Right cardiac atrium (tissue), 5 donors: ENCODE measurements around the gene NYAP1. TPM values are rescaled to one million over a fixed set of nuclear protein-coding genes. Genes with fewer than 3 reads are reported as not detected.
"Not testable (repeated sequence)": the region's sequence is repeated elsewhere in the genome, so short reads cannot be mapped to it uniquely, and the experiment has no call there.

Experiments
- ATAC-seq, 2 donors: fragments of 200-7000 bp; cut with Tn5 transposase; one replicate each; pipeline versions ENCODE4 v1.8.0 to v1.9.1; 2020; ENCODE audit warnings: moderate library complexity in 2 of 2, mild to moderate bottlenecking in 1 of 2
- DNase-seq, 3 donors: peaks; one replicate each; pipeline ENCODE4 v3.0.0-alpha.2; 2020
- H3K27ac ChIP-seq: one replicate; pipeline ENCODE4 v1.5.1; 2013; ENCODE audit warnings: mild to moderate bottlenecking, low read length, control low read depth, moderate library complexity
- H3K27me3 ChIP-seq: one replicate; pipeline ENCODE4 v1.6.1; 2013; ENCODE audit not compliant: control insufficient read depth, insufficient read depth
- H3K4me1 ChIP-seq: one replicate; pipeline ENCODE4 v1.6.1; 2013; ENCODE audit warnings: low read length; ENCODE audit not compliant: control insufficient read depth, insufficient read depth
- H3K4me3 ChIP-seq: one replicate; pipeline ENCODE4 v1.5.1; 2013; ENCODE audit warnings: low read length, control low read depth
- H3K9me3 ChIP-seq: one replicate; pipeline ENCODE4 v1.6.1; 2013; ENCODE audit warnings: low read length; ENCODE audit not compliant: control insufficient read depth
- WGBS: extraction: QIAGEN DNeasy Blood & Tissue Kit; methylation state at CpG from one replicate; pipeline ENCODE4 v1.1.7; 2013; 5-methylcytosine and 5-hydroxymethylcytosine counted together
- intact Hi-C, 4 donors: fragments of 100-400 bp; cut with DNase I; formaldehyde crosslinking; loops; one replicate each; pipeline versions ENCODE4 v1.11.0 to v1.14.0; 2022 to 2023
- long read RNA-seq, 4 donors: library from polyadenylated mRNA; unstranded; transcript quantifications; one replicate each; pipeline ENCODE4 v2.0.0, GENCODE V29; 2020 to 2021
- polyA plus RNA-seq: library from polyadenylated mRNA; stranded (reverse); fragments of 200-250 nt; gene quantifications from one replicate; pipeline ENCODE4 v1.2.3, GENCODE V29; 2013
- total RNA-seq, 4 donors: library from RNA; stranded (reverse); fragmentation: NEBNext Ultra II Directional; extraction: Animal tissue kit (Norgen Biotek cat#: 25700); gene quantifications; one replicate each; pipeline ENCODE4 v1.2.1, GENCODE V29; 2021
- donor health status: healthy with polysubstance abuse.
- donor health status: DM: no; HTN: yes; CAD: no.
- donor health status: DM: no; HTN: no; CAD: no.
- donor health status: DM: no; HTN: yes; CAD: no; lungs with severe emphysema.
- donor health status: DM: yes; HTN: yes; CAD: no.

NYAP1 gene
- 1 to 10 TPM in 1 of 4 donors, under 1 TPM in 3; 0.39 to 1.1 (median 0.65) TPM for total RNA-seq
- 0.79 TPM for polyA plus RNA-seq
- long read RNA-seq, donor 1, result 0 reads
- long read RNA-seq, donor 2, result 0 reads
- long read RNA-seq, donor 3, result 0 reads
- long read RNA-seq, donor 4, partial matches to known transcripts, result 0 of 1 reads
- long read RNA-seq, donor 4, other reads (novel, unspliced or antisense), result 1 of 1 reads

DNA sequence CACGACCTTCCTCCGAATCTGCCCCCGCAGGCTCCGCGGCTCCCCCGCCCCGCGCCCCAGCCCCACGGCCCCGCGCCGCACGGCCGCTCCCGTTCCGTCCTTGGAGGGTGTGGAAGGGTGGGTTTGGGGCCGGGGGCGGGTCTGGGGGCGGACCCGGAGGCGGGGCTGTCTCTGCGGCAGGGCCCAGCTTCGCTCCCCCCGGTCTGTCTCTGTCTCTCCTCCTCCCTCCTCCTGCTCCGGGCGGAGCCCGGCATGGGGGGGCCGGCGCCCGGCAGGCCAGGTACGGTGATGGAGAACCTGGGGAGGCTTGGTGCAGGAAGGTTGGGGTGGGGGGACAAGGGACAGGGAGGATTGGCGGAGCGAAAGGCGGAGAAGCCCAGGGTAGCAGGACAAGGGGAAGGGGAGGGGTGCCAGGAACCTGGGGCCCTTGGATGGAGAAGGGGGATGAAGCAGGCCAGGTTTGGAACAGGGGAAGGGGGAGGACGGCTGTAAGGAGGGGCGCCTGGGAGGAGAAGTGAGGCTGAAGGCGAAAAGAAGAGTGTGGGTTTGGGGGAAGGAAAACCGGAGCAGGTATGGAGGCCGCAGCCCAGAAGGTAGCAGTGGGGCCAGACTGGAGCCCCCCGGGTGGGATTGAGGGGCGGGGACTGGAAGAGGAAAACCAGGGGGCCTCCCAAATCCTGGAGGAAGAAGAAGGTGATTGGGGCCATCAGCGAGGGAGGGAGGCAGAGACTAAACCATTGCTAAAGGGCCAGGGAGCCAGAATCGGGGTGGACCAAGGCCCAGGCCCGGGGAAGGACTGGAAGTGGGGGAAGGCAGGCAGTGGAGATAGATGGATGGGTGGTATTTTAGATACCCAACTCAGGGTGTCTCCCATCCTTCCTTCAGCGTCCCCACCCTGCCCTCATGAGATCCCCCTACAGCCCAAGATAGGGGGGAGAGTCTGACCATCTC, at the start of gene NYAP1:
Gene NYAP1, plus strand, starts transcription at position 206 of the 951 bp plus-strand sequence. CDS start 1,385 bp downstream, outside the sequence.
- peaks cover 3% of the 10 kb centered on the region for H3K4me1 ChIP-seq
- 20% methylated on average over 45 of the region's 45 CpGs for WGBS
- ATAC-seq (peak; percentile 38 to 68), DNase-seq (peak; percentile 55 to 87 (median 83))
- no peak within 1 kb of the TSS for H3K27ac ChIP-seq
- H3K4me3 ChIP-seq, result peak within 1 kb of the TSS; percentile 71
- H3K27me3 ChIP-seq, result no peaks in the 10 kb centered on the region
- no peaks in the 10 kb centered on the region for H3K9me3 ChIP-seq
- intact Hi-C loops, result loop anchor here in 1 of 4 donors (5.0 kb wide), 1 partner anchor 73 kb away; no protein-coding TSS in a partner anchor

- H3K27me3 ChIP-seq, result no peaks in the 10 kb centered on the region
- peaks cover 12% of the 10 kb centered on the region for H3K4me1 ChIP-seq
- H3K27ac ChIP-seq, result no peak overlapping the region
- H3K9me3 ChIP-seq, result no peaks in the 10 kb centered on the region
- intact Hi-C loops, result no loop called here
- H3K4me3 ChIP-seq, result no peak overlapping the region
- no peak for ATAC-seq
- no peak for DNase-seq
- WGBS, result 86% methylated on average over 22 of the region's 22 CpGs
These were observed 49.2 kb upstream of the NYAP1 start for GRCh38 chr7:100434297-100435144.

DNA sequence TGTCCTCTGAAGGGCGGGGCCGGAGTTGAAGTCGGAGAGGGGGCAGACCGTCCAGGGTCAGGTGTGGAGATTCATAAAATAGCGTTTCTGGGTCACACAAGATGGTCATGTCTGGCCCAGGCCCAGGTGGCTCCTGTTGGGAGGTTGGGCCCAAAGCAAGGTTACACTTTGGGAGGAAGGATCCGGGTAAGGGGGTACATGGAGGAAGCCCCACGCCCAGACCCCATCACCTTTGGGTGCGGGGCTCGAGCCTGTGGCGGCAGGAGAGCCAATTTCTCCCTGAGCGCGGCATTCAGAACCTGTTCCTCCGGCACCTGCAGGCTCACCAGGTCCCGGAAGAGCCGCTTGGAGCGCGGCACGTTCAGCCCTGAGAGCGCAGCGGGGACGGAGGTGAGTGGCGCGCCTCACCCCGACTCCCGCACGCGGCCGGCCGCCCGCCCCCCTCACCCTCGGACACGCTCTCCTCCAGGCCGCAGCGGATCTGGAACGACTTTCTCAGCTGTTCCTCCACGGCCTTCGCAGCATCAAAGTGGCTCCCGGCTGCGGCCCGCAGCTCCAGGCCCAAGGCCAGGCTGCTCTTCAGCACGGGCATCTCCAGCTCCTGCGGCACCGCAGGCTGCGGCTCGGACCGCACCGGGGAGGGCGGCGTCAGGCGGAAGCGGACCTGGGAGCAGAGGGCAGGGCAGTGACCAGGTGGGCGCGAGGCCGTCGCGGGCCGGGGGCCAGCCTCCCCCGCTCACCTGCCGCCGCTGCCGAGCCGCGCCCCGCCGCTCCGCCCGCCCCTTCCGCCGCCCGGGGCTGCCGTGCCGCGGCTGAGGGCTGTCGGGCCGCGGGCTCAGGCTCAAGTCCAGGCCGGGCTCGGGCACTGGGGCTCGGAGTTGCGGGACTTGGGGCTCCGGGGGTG, 48.1 kb upstream of the NYAP1 start:
- intact Hi-C loops, result no loop called here
- DNase-seq (peak; percentile 40 to 72 (median 71)), ATAC-seq (peak; percentile 15 to 37)
- no peaks in the 10 kb centered on the region for H3K9me3 ChIP-seq
- no peaks in the 10 kb centered on the region for H3K27me3 ChIP-seq
- 2% methylated on average over 81 of the region's 81 CpGs for WGBS
- peak overlapping the region; percentile 90 for H3K27ac ChIP-seq
- H3K4me1 ChIP-seq, result peaks cover 12% of the 10 kb centered on the region
- H3K4me3 ChIP-seq, result peak overlapping the region; percentile 93

GRCh38 chr7:100437150-100438100, 46.3 kb upstream of the NYAP1 start:
- Histone ChIP-seq H3K9me3 (no peaks in the 10 kb centered on the region), H3K4me1 (peaks cover 6% of the 10 kb centered on the region), H3K4me3 (no peak overlapping the region), H3K27ac (no peak overlapping the region), H3K27me3 (no peaks in the 10 kb centered on the region)
- peak in 1 of 3 donors; percentile 55 for DNase-seq
- intact Hi-C loops, result no loop called here
- ATAC-seq, result peak in 1 of 2 donors; percentile 2
- WGBS, result 91% methylated on average over 28 of the region's 28 CpGs

DNA sequence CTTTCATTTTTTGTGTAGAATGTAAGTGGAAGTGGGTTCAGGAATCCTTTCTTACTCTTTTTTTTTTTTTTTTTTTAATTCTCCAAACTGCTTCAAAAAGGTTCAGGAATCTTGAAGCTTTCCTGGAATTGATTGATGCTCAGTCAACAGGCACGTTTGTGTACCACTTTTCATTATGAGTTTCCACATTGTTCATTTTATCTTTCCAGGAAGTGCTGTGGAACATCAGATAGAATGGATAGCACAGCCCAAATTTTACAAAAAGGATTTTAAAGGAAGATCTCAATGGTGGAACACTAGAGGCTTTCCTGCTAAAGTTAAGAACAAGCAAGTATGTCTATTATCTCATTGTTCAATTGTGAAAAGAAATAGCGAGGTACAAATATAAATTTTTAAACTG, 45.6 kb upstream of the NYAP1 start:
- peaks cover 6% of the 10 kb centered on the region for H3K4me1 ChIP-seq
- H3K27ac ChIP-seq, result no peak overlapping the region
- H3K4me3 ChIP-seq, result no peak overlapping the region
- WGBS, result 46% methylated on average over 2 of the region's 2 CpGs
- no peaks in the 10 kb centered on the region for H3K27me3 ChIP-seq
- no peak for ATAC-seq
- H3K9me3 ChIP-seq, result no peaks in the 10 kb centered on the region
- intact Hi-C loops, result no loop called here
- no peak for DNase-seq

DNA sequence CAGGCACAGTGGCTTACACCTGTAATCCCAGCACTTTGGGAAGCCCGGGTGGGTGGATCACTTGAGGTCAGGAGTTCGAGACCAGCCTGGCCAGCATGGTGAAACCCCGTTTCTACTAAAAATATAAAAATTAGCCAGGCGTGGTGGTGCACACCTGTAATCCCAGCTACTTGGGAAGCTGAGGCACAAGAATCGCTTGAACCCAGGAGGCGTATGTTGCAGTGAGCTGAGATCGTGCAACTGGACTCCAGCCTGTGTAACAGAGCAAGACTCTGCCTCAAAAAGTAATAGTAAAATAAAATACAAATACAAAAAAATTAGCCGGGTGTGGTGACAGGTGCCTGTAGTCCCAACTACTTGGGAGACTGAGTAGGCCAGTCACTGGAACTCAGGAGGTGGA, 45.0 kb upstream of the NYAP1 start:
- H3K9me3 ChIP-seq, H3K27ac ChIP-seq, intact Hi-C loops, H3K4me3 ChIP-seq, H3K27me3 ChIP-seq, DNase-seq, ATAC-seq, H3K4me1 ChIP-seq: not testable (repeated sequence)
- WGBS, result 93% methylated on average over 8 of the region's 8 CpGs

DNA sequence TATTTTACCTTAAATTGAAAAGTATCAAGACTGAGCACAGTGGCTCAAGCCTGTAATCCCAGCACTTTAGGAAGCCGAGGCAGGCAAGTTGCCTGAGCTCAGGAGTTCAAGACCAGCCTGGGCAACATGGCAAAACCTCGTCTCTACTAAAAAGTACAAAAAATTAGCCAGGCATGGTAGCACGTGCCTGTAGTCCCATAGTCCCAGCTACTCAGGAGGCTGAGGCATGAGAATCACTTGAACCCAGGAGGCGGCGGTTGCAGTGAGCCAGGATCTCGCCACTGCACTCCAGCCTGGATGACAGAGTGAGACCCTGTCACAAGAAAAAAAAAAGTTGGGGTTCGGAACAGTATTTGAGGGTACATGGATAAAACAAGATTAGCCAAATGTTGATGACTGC, 44.5 kb upstream of the NYAP1 start:
- intact Hi-C loops, H3K9me3 ChIP-seq, H3K4me1 ChIP-seq, ATAC-seq, H3K27ac ChIP-seq, H3K4me3 ChIP-seq, DNase-seq, H3K27me3 ChIP-seq: not testable (repeated sequence)
- WGBS, result 90% methylated on average over 7 of the region's 7 CpGs

- no peaks in the 10 kb centered on the region for H3K9me3 ChIP-seq
- ATAC-seq (no peak), DNase-seq (no peak)
- H3K27me3 ChIP-seq, result no peaks in the 10 kb centered on the region
- WGBS, result 89% methylated on average over 11 of the region's 11 CpGs
- H3K4me1 ChIP-seq, result no peaks in the 10 kb centered on the region
- no peak overlapping the region for H3K4me3 ChIP-seq
- intact Hi-C loops, result no loop called here
- H3K27ac ChIP-seq, result no peak overlapping the region
These were observed 41.8 kb upstream of the NYAP1 start for GRCh38 chr7:100441641-100442535.
